NCI-H187 (cell line): ENCODE results near the gene PRSS53.
A peak's percentile ranks its signal among the peaks of the same experiment; 100 is the strongest.
"Not testable (repeated sequence)": the region's sequence is repeated elsewhere in the genome, so short reads cannot be mapped to it uniquely, and the experiment has no call there.

Experiments used
- DNase-seq, 2 experiments: peaks; one replicate each; lab custom pipeline; 2025; lab: John Stamatoyannopoulos, UW

PRSS53 gene

DNA sequence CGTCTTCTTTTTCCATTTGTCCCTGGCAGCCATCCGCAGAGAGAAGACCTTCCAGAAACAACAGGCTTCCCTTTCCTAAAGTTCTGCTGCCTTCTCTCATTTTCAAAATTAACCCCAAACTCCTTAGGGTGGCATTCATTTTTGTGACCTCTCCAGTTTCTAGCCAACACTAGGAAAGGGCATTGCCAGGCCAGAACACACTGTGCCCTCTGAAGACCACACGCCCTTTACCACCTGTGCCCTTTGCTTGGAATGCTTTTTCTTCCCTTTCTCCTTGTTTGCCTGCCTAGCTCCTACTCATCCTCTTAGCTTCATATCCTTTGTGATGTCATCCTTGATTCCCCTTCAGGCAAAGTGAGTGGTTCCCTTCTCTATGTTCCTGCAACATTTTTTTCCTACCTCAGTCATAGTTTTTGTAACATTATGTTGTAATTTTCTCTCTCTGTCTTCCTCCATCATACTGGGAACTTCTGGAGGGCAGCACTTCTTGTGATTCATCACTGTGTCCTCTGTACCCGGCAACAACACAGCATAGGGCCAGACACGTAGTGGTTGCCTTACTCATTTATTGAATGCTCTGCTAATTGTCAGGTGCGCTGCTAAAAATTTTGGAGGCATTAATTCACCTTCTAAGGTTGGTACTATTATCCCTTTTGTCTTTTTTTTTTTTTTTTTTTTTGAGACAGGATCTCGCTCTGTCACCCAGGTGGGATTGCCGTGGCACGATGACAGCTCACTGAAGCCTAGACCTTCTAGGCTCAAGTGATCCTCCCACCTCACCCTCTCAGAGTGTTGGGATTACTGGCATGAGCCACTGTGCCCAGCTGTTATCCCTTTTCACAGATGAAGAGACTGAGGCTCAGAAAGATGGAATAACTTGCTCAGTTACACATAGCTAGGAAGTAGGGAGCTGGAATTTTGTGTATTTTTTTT lies 29.7 kb upstream of the PRSS53 start:
- no peak for DNase-seq

DNA sequence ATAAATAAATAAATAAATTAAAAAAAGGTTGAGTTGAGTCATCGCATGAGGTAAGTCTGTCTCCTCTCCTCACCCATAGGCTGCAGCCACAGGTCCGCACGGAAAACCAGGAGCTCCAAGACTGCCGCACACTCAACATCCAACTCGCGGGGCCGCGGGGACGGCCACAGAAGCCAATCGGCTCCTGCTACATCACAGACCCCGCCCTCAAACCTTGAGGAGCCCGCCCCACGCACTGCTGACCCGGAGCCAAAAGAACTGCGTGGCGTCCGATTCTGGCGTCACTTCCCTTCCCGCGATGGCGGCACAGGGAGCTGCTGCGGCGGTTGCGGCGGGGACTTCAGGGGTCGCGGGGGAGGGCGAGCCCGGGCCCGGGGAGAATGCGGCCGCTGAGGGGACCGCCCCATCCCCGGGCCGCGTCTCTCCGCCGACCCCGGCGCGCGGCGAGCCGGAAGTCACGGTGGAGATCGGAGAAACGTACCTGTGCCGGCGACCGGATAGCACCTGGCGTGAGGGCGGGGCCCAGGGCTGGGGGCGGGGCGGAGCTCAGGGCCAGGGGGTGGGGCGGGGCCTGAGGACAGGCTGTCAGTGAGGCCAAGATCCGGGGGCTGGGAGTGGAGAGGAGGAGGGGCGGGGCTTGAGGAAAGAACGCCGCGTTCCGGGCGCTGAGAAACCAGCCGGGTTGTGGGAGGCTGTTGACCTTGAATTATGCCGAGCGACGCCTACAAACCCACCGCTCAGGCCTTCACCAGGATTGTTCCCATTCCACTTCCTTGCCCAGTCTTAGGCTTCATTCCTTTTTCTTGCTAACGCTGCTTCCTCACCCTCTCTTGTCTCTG lies 28.9 kb upstream of the PRSS53 start, which contains the start of gene KAT8:
Gene KAT8 (plus strand): TSS at position 281 of the 839 bp plus-strand sequence. CDS start 18 bp downstream, at position 299.
- peak; percentile 61 to 91 for DNase-seq

DNA sequence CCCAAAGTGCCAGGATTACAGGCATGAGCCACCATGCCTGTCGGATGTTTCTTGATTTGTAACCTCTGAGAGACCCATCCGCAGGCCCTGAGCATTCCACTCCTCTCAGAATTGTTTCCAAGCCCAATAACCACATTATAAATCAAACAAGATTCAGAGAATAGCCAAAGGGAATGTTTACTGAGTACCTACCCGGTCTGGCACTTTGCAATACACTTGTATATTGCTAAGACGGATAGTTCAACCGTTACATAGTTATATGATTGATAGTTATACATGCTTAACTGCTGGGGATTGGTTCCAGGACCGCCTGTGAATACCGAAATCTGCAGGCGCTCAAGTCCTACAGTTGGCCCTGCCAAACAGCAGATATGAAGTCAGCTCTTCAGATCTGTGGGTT lies 25.7 kb upstream of the PRSS53 start:
- no peak for DNase-seq

DNA sequence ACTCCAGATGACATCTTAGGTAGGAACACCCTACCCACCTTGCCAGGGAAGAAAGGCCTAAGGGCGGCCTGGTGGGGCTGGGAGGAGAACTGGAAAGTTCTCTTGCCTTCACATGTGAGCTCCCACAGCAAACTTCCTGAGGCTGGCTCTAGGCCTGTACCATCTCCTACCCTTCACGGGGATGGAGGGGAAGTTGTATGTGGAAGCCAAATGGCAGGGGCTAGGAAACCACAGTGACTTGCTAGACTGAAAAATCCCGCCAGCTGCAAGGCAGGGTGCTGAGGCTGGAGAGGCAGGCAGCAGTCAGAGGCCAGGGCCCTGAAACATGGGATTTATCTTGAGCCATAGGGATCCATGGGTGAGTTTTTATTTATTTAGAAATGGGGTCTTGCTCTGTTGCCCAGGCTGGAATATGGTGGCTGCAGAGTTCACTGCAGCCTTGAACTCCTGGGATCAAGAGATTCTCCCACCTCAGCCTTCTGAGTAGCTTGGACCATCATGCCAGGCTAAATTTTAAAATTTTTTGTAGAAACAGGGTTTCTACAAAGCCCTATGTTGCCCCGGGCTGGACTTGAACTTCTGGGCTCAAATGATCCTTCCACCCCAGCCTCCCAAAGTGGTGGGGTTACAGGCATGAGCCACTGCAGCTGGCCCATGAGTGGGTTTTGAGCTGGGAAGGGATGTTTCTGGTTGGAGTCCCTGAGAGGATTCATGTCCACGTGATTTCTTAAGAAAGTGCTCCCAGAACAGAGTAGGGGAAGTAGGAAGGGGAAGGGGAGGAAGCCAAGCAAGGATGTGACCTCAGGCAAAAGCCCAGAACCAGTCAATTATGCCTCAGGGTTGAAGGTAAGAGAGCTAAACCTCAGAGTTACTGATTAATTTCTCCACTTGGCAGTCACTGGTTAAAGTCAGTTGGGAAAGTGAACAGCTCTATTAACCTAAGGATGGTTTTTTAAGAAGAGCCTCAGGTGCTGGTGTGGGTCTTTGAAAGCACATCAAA lies 24.7 kb upstream of the PRSS53 start:
- DNase-seq, result no peak

DNA sequence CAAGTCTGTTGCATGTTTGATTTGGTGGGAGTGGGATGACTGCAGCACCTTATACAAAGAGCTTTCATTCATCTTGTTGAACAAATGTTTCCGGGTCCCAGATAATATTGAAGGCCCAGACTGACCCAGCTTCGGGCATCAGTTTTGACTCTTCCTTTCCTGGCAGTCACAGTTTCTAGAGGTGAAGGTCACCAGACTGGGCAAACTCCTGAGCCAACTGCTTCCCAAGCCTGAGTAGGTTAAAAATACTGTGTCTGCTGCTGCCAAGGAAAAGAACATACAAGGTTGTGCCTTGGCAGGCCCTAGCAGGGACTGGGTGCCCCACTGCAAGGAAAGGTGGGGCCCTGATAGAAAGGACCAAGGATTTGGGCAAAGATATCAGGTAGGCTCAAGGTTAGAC lies 24.0 kb upstream of the PRSS53 start:
- DNase-seq, result no peak

DNA sequence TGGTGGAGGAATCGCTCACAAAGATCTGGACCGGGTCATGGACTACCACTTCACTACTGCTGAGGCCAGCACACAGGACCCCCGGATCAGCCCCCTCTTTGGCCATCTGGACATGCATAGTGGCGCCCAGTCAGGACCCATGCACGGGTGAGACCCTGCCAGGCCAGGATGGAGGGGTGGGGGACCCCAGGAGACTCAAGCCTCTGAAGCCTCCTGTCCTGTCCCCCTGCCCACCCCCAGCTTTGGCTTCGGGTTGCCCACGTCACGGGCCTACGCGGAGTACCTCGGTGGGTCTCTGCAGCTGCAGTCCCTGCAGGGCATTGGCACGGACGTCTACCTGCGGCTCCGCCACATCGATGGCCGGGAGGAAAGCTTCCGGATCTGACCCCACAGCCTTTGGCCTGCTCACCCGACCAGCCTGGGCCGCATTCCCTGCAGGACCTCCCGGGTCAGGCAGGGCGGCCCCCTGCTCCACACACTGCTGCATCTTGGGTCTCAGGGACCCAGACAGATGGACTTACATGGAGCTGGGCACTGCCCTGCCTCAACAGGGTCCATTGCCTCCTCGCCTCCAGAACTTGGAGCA lies 23.2 kb upstream of the PRSS53 start:
- DNase-seq, result no peak

DNA sequence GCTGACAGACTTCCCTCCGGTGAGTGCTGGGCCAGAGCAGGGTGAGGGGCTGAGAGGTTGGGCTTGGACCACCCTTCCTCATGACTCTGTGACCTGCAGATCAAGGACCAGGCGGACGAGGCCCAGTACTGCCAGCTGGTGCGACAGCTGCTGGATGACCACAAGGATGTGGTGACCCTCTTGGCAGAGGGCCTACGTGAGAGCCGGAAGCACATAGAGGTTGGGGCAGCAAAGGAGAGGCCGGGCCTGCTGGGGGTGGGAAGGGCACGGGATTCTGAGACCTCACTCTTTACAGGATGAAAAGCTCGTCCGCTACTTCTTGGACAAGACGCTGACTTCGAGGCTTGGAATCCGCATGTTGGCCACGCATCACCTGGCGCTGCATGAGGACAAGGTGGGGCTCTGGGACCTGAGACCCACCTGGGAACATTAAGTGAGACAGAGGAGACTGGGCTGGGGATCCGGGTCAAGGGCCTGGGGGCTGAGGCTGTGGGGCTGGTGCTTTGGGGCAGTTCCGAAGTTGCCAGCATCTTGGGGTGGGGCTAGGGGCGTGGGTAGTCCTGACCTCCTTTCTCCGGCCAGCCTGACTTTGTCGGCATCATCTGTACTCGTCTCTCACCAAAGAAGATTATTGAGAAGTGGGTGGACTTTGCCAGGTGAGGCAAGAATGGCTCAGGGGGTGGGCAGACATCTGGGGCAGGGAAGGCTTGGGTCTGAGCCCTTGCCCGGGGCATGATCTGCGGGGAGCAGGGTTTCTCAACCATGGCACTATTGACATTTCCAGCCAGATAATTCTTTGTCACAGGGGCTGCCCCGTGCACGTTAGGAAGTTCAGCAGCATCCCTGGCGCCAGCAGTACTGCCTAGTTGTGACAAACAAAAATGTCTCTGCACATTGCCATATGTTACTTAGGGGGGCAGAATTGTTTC lies 21.6 kb upstream of the PRSS53 start:
- no peak for DNase-seq

DNA sequence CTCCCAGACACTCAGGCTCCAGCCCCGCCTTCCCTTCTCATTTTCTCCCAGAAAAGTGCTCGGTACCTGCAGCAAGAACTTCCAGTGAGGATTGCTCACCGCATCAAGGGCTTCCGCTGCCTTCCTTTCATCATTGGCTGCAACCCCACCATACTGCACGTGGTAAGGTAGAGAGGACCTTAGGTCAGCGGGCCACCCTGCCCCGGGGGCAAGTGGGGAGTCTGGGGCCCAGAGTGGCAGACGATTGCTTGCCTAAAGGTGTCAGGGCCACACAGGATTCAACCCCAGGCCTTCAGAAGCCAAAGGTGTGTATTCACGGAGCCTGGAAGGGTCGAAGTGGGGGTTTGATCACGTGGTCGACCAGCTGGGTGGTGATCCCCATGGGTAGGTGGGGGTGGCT lies 20.9 kb upstream of the PRSS53 start:
- DNase-seq, result no peak

DNA sequence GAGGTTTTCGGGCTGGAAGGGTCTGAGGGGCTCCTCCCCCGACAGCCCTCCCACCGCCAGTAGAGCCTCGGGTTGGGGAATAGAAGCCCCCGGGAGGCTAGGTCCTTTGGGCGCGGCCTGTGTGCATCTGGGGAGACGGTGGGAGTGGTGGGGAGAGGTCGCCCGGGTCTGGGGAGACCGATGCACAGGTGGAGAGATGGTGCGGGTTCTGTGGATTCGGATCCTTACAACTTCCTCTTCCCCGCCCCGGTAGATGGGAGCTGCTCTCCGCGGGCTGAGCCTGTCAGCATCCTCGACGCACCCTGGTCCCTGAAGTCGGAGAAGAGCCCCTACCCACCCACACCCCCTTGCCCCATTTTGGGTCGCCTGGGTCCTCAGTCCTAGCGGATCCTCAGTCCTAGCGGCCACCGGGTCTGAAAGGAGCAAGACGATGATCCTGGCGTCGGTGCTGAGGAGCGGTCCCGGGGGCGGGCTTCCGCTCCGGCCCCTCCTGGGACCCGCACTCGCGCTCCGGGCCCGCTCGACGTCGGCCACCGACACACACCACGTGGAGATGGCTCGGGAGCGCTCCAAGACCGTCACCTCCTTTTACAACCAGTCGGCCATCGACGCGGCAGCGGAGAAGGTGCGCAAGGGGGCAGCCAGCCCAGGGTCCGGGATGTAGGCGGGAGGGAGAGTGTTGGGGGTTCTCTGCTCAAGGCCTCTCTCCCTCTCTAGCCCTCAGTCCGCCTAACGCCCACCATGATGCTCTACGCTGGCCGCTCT lies 20.2 kb upstream of the PRSS53 start:
- no peak for DNase-seq

DNA sequence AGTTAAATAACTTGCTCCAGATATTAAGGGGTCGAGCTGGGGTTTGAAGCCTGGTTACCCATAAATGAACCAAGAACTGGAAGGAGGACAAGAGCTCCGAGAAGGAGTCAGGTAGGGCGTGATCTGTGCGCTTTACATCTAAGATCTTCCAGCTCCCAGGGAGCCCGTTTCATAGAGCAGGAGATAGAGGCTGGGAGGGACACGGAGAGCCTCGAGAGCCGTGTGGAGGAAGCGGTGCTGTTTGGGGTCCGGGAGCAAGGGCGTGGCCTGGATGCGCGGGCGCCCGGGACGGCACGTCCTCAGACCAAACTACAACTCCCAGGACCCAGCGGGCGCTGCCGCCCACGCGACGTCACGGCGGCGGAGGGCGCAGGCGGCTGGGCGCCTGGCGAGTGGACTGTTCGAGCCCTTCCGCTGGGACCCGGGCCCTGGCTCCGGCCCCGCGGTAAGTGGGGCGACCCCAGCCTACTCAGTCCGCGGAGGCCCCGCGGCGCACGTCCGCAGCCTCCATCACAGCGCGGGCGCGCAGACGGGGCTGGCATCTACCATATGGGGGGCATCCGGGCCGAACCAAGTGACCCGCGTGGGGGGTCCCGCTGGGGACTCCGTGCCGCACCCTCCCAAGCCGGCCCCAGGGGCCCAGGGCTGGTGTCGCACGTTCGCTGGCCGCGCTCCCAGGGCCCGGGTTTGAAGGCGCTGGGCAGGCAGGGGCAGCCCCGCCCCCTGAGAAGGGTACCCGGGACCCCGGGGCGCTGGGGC lies 19.5 kb upstream of the PRSS53 start, which contains the start of gene BCKDK:
Gene BCKDK (plus strand): TSS at position 352 of the 759 bp plus-strand sequence. CDS start 838 bp downstream, outside the sequence.
- peak in 1 of 2 experiments; percentile 1 for DNase-seq

DNA sequence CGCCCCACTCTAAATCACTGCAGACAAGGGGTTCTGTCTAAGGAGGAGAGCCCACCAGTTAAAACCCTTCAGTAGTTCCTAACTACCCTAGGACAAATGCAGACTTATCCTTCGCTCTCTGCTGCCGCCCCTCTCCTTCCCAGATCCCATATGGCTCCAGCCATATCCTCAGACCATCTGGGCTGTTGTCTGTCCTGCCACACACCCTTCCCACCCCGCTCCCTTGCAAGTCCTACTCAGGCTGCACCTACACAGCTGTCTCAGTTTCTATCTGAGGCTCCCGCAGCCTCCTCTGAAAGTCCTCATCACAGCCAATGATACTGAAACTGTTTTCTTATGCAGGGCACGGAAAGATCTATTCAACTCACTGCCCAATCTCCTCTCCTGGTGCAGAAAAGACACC lies 18.7 kb upstream of the PRSS53 start:
- no peak for DNase-seq

DNA sequence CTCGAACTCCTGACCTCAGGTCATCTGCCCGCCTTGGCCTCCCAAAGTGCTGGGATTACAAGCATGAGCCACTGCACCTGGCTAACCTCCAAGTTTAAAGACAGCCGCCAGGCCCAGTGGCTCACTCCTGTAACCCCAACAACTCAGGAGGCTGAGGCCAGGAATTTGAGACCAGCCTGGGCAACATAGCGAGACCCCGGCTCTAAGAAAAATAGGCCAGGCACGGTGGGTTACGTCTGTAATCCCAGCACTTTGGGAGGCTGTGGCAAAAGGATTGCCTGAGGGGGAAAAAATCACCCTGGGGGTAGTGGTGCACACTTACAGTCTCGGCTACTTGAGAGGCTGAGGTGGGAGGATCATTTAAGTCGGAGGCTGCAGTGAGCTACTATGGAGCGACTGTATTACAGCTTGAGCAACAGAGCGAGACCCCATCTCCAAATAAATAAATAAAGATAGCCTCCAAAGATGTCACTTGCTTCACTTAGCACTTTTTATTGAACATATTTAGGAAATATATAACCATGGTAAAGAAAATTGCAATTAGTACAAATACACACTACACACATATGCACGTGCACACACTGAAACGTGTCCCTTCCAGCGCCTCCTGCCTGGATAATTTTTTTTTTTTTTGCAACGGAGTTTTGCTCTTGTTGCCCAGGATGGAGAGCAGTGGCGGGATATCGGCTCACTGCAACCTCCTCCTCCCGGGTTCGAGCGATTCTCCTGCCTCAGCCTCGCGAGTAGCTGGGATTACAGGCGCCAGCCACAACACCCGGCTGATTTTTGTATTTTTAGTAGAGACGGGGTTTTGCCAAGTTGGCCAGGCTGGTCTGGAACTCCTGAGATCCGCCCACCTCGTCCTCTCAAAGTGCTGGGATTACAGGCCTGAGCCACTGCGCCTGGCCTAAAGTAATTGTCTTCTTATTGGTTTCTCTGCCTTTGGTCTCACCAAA lies 18.0 kb upstream of the PRSS53 start:
- no peak for DNase-seq

DNA sequence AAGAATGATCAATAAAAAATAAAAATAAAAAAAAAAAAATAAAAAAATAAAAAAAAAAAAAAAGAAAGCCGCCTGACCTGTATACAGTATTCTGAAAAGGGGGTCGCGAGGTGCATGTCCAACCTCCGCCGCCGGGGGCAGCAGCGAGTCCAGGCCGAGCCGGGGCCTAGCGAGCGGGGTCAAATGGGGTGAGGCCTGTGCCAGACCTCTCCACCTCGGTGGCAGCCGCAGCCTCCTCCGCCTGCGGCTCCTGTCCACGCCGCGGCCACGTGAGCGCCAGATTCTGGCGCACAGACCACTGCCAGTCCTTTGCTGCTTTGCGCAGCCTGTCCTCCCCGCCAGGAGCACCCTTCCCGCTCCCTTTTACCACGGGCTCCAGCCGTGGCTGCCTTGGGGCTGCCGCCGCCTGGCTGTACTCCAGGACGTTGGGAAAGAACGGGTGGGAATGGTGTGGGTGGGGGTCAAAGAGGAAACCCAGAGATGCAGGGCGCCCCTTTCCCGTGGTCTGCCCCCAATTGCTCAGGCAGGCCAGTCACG lies 17.0 kb upstream of the PRSS53 start:
- peak in 1 of 2 experiments; percentile 1 for DNase-seq

DNA sequence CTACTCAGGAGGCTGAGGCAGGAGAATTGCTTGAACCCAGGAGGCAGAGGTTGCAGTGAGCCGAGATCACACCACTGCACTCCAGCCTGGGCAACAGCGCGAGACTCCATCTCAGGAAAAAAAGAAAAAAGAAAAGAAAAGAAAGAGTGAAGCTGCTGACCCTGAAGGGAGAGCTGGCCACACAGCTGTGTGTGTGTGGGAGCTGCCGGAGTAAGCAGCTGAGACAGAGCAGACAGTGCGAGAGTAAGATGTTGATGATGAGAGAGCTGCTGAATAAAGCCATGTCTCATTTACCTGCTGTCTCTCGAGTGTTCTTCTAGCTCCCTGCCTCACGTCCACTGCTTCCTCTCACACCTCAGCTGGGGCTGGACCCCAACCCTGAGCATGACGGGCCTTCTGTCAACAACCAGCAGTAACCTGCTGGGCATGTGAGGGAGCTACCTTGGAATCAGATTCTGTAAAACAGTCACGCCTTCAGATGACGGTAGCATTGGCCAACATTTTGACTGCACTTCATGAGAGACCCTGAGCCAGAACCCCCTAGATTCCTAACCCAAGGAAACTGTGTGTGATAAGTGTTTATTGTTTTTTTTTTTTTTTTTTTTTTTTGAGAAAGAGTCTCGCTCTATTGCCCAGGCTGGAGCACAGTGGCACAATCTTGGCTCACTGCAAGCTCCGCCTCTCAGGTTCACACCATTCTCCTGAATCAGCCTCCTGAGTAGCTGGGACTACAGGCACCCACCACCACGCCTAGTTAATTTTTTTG lies 12.3 kb upstream of the PRSS53 start:
- DNase-seq, result not testable (repeated sequence)

DNA sequence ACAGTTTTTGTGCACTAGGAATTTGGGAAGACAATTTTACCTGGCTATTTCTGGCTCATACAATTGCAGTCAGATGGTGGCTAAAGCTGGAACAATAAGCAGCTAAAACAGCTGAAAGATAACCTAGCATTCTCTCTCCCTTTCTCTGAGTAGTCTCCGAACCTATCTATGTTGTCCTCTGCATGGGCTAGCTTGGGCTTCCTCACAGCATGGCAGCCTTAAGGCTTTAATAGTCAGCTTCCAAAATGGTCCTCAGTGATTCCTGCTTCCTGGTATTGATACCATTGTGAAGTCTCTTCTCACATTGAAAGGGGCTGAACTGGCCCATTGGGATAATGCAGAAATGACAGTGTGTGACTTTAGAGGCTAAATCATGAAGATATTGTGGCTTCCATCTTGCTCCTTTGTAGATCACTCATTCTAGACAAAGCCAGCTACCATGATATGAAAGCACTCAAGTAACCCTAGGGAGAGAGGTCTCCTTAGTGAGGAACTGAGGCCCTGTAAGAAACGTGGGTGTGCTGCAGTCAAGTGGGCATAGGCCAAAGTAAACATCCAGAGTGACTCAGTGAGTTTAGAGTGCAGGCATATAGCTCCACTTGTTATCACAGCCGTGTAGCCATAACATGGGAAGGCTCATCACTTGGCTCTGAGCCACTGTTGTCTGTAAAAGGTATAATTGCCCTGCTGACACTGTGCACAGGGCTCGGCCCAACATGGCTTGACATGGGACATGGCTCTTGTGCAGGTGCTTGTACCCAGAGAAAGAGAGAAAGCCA lies 11.3 kb upstream of the PRSS53 start:
- no peak for DNase-seq
